Measurements from ENCODE around the gene CFP. TPM values are rescaled to one million over a fixed set of nuclear protein-coding genes. Genes with fewer than 3 reads are reported as not detected.

Gene CFP
- total RNA-seq, 1 donor from 2014 or later: 1.9 TPM

GRCh38 chrX:47577424-47577823, 52.3 kb downstream of the CFP start:
- DNase-seq (ENCODE audit: extremely low read depth, low read depth, low spot score): no peak

- DNase-seq (ENCODE audit: extremely low read depth, low read depth, low spot score): no peak
Observed at GRCh38 chrX:47576021-47576898, 53.5 kb downstream of the CFP start.

DNA sequence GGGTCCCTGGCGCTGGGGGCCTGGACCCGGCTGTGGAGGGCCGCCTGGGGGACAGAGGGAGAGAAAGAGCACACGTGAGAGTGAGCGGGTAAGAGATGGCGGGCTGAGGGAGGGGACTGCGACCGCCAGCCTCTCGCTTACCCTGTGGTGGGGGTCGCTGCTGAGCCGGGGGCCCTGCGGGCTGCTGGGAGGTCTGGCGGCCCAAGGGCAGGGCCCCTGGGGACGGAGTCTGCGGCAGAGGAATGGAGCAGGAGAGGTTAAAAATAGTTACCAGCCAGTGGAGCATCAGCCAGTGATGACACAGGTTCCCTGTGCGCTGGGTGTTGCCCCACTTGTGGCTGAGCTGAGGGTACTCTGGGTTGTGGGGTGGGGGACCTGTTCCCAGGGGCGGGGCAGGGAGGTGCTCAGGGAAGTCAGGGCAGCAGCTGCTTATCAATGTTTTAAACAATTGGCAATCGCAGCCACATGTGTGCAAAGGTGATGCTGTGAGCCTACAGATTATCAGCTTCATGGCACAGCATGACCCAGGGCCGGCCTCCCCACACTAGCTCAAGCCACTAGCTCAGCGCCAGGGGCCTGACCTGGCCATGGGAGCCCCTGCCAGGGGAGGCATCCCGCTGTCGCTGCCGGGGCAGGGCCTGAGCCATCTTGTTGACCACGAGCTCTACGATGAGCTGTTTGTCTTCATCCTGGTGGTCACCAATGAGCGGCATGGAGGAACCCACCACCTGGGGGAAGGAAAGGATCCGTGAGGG, 55.0 kb downstream of the CFP start:
- DNase-seq (ENCODE audit: extremely low read depth, low read depth, low spot score): no peak

GRCh38 chrX:47574076-47574546, 55.6 kb downstream of the CFP start:
- no peak for DNase-seq (ENCODE audit: extremely low read depth, low read depth, low spot score)

GRCh38 chrX:47573341-47574075, 56.2 kb downstream of the CFP start:
- no peak for DNase-seq (ENCODE audit: extremely low read depth, low read depth, low spot score)

Other genes starting within 250 kb of the CFP start
- gene ZNF41, start 146.7 kb downstream of the CFP start, total RNA-seq: 7.7 and 8.8 TPM in 2 replicates
- 30.1 and 41.3 TPM in 2 replicates for gene ARAF, start 68.7 kb downstream of the CFP start, total RNA-seq
- 126 and 179 TPM in 2 replicates for gene TIMP1, start 47.5 kb downstream of the CFP start, total RNA-seq
- 0.15 and 0.88 TPM in 2 replicates for gene SYN1, start 10.1 kb downstream of the CFP start, total RNA-seq
- gene ELK1, start 20.6 kb upstream of the CFP start, total RNA-seq: 20.0 and 26.1 TPM in 2 replicates
- 61.9 and 131 TPM in 2 replicates for gene UXT, start 29.2 kb upstream of the CFP start, total RNA-seq
- gene ZNF81, start 207.0 kb upstream of the CFP start, total RNA-seq: 3.3 and 4.4 TPM in 2 replicates

Data from glomerular endothelial cell (primary cell).